SU-DHL-6 (cell line): ENCODE results near the gene HNRNPAB.

Experiments
- CTCF ChIP-seq: fragments of 200-600 bp; sonication (generic); IDR thresholded peaks from one replicate; pipeline ENCODE4 v1.5.1; 2017; ENCODE audit warnings: antibody characterized with exemption, mild to moderate bottlenecking, low read length, moderate library complexity; ENCODE audit not compliant: insufficient read depth, poor library complexity, severe bottlenecking
- EZH2phosphoT487 ChIP-seq: fragments of 200-600 bp; sonication (generic), shearing (Covaris generic); conservative IDR thresholded peaks from 2 replicates; pipeline ENCODE4 v1.6.1; 2018; ENCODE audit warnings: mild to moderate bottlenecking, antibody characterized with exemption, low read length, moderate library complexity, mixed read lengths

- TF ChIP-seq CTCF (no peak), EZH2phosphoT487 (no peak)
Observed at GRCh38 chr5:178187014-178187413, 17.3 kb upstream of the HNRNPAB start, which contains the start of gene GMCL2.
